HG03457 (cell line): ENCODE data around the gene EDRF1.

Experiments used
- ATAC-seq: cut with Tn5 transposase; IDR thresholded peaks from one replicate; pipeline ENCODE4 v1.9.1; 2021; ENCODE audit warnings: moderate number of reproducible peaks; ENCODE audit not compliant: unreplicated experiment

EDRF1 gene

DNA sequence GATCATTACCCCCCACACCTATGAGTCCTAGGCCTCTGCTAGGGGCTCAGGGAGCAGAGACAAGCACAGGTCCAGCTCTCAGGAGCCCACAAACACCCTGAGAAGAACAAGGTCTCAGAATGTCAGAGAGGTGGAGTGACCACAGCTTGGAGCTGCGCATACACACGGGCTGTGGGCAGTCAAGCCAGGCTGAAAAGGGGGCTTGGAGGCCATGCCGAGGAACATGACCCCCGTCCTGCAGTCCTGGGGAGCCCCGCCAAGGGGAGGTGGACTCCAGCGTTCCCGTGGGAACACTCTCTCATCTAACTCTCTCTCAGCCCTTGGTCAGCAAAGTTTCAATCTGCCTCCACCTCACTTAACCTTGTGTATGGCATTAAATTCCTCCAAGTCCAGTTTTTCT, 63.9 kb downstream of the EDRF1 start:
- no peak for ATAC-seq

GRCh38 chr10:125783957-125784356, 64.4 kb downstream of the EDRF1 start:
- ATAC-seq: peak; percentile 73

DNA sequence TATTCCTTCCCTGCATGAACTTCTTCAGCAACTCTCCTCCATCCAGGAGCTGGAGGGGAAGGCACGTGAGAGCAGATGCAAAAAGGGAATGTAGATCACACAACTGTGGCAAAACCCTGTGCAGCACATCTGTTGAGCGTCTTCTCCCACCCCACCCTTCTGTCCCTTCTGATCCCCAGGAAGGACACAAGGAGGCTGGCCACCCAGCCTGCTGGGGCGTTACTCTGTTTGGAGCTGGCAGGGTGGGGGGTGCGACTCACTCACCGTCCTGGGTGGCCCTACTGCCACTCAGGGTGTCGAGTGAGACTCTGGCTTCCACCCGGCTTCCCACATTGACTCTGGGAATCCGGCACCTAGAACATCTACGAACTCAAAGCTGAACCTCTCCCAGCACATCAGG, 66.3 kb downstream of the EDRF1 start:
- ATAC-seq: no peak

DNA sequence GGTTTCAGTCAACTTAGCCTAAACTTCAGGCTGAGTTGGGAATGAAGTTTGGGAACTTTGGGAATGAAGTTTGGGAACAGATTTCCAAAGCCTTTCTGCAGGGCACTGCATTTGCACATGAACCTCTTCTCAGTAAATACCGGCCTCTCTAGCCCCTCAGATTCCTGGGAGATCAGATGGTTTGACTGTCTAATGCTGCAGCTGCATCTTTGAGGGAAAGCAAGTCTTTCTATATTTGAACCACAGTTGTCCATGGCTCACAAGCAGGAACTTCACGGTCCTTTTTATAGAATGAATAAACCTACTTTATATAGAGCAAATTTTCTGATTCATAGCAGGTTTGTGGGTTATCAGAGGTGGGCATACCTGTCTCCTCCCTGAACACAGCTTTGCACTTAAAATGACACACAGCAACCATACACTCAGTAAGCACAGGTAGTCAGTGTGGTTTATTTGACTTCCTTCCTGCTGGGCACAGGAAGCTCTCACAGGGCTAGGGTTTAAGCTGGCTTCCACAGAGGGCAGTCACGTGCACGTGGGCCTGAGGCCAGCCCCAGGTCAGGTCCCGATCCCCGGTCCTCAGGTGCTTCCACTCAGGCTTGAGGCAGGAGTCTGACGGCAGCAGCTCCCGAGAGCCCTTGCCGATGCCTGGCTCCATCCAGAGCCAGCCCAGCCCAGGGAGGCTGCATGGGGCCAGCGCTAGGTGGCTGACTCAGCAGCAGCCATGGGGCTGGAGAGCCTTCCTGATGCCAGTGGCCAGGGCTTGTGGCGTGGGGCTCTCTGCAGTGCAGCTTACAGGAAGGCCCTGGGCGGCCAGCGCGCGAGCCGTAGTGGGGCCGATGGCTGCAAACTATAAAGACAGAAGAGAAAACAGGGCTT, 68.9 kb downstream of the EDRF1 start:
- no peak for ATAC-seq

DNA sequence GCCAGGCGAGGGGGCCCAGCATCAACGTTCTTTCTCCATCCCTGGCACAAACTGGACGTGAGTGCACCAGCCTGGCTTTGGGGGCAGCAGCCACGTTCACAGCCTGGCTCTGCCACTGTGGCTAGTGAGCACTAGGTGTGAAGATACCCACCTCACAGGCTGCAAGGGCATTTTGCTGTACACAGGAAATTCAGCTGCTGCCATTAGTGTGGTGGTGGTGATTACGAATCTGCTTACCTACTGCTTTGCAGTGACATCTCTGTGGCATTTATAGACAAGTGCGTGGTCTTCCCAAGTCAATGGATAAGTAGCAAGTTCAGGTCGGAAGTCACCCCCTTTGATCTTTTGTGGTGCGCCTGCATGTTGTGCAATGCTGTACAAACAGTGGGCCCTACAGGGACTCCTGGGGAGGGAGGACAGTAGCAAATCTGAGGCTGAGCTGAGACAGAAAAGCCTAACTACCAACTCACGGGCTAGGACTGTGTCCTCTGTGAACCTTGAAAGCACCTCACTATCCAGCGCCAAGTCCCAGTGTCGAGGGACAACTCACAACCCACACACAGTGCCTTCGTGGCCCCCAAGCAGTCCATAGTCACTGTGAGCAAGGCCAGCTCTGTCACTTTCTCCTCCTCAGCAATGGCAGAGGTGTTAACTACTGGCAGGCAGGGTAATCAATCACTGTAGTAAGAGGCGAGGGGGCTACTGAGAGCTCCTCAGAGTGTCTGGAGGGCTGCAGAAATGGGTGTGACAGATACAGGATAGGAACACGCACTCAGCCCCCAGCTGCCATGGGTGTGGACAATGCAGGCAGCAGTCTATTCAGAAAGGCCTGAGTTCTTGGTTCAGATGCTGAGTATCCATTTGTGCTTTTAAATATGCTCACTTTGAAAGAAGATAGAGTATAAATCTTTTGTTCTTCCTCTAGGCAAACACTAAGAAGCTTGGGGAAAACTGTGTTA, 73.1 kb downstream of the EDRF1 start:
- no peak for ATAC-seq

GRCh38 chr10:125795128-125795527, 75.6 kb downstream of the EDRF1 start:
- no peak for ATAC-seq

DNA sequence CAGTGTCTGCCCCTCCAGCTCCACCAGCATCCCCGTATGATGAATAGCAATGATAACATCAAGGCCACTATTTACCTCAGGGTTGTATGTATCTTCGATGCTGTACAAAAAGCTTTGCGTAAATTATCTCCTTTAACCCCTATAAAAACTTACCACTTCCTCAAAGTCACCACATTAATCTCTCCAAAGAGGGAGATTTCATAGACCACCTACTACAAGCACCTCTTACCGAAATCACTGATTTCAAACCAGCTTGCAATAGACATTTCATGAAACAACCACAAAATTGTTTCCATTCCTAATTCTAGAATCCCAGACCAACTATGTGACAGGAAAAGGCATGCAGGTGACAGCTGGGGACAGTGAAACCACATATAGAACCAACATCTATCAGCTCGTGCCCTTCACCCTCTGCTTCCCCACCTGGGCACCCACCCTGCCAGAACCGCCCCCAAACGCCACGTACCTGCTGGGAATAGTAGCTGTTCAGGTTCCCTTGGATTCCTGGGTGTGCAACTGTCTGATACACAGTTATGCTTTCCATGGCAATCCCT, 76.2 kb downstream of the EDRF1 start:
- no peak for ATAC-seq

- ATAC-seq: no peak
Measured at GRCh38 chr10:125797424-125797823, 77.9 kb downstream of the EDRF1 start.

DNA sequence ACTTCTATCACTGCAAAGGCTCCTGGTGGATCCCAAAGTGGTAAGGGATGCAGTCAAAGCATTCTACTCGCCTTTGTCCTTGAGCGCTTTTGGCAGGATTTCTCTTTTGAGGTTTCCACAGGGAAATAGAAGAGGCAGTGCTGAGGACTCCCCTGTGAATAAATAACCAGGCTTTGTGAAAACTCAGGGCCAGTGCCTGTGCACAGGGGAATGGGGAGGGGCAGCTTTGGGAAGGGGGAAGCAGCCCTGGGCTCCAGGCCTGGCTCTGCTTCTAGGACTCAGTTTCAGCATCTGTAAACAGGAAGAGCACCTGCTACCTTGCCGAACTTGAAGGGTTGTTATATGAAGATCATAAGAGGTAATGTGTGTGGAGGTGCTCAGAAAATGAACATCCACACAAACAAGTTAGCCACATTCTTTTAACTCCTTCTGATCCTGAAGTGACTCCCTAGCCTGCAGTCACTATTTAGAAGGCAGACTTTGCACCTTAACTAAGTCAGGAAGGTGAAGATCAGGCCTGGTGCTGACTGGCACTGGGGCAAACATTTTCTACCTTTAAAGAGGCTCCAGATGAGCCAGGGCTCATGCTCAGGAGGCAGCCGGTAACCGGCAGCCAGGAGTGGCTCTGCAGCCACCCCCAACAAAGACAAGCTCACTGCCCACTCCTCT, 78.6 kb downstream of the EDRF1 start:
- no peak for ATAC-seq

DNA sequence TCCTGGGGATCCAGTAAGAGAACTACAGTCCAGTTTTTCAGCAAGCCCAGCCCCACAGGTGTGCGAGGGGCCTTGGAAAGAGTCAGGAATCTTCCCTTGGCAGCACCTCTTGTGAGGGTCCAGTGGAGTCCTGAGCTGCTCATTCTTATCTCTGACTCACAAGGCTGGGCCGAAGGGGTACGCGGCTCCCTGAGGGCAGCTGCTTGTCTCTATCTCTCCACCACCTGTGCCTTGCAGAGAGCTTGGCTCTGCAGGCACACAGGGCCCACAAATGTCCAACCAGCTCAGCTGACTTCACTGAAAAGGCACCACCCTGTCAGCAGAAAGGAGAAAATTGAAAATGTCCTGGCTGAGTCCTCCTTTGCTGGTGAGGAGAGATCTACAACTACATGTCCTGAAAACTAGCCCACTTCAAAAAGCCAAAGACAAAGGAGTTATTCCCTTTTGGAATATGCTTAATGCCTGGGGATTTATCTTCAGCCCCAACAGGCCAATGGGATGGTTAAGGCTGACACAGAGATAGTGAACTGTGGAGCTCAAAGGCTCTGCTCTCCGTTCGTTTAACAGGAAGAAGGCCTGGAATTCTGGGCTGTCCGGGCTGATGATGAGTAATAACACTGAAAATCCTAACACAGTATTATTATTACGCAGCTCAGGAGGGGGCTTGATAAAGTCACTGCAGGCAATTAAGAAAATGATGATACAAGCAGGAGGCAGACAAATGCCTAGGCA, 80.1 kb downstream of the EDRF1 start:
- ATAC-seq: no peak

DNA sequence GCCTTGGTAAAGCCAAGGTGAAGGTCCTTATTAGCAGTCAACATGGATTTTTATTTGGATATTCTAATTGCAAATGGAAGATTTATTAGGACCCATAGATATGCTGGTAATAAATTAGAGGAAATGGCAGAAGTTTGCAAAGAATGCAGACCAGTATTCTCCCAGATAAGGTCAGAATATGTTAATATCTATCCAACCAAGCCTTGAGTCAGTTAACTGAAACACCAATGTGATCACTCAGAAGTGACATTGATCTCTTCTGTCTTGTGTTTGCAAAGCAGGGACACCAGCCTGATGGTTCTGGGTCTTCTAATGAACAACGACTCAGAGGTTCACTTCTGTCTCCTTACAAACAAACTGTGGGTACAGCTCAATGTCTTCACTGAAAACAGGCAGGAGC, 82.1 kb downstream of the EDRF1 start:
- no peak for ATAC-seq

DNA sequence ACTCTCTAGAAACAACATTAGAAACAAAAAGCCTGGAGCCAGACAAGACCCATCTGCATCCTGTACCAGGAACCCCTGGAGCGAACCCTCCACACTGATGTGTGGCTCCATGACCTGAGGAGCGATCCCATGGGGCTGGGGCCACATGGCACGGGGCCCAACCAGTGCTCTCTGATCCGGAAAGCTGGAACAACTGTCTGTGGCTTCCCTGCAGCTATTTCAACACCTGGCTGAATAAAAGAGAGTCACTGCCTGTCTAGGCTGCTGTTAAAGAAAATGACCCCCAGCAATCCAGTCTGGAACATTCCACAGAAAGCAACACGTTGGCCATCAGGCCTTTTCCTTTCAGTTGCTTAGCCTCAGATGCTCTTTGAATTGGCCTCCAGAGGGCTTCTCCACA, 82.6 kb downstream of the EDRF1 start:
- ATAC-seq: no peak

DNA sequence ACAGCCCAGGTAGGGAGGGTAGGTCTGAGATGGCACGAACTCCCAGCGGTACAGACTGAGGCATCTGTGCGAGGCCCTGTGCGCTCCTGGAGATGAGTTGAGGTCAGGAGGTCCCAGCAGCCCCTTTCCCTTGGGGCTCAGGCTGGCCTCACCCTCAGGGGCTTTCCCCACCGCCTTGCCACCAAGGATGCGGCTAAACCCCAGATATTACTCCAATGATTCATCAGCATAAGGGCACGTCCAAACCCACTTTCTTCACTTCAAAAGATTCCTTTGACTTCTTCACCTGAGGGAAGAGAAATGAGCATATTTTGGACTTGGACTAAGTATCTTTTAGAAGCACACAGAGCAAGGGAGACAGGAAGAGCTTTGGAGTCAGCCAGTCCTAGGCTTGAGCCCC, 83.2 kb downstream of the EDRF1 start:
- ATAC-seq: no peak

DNA sequence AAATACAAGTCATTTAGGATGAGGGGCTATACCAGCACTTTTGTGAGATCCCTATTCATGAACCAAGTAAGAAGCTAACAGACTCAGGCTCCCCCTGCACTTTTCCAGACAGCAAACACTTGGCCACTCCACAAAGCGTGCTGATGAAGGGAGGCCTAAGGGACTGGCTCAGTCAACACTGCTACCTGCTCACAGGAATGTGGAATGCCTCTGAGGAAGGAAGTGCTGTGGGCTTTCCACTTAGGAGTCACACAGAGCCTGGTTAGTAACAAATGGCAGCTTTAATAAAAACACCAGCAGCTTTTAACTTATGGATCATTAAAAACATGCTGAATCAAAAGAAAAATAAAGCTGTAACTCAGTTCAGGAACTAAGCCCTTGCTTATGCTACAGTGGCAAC, 88.5 kb downstream of the EDRF1 start:
- ATAC-seq: no peak

GRCh38 chr10:125811251-125811650, 91.7 kb downstream of the EDRF1 start:
- no peak for ATAC-seq

DNA sequence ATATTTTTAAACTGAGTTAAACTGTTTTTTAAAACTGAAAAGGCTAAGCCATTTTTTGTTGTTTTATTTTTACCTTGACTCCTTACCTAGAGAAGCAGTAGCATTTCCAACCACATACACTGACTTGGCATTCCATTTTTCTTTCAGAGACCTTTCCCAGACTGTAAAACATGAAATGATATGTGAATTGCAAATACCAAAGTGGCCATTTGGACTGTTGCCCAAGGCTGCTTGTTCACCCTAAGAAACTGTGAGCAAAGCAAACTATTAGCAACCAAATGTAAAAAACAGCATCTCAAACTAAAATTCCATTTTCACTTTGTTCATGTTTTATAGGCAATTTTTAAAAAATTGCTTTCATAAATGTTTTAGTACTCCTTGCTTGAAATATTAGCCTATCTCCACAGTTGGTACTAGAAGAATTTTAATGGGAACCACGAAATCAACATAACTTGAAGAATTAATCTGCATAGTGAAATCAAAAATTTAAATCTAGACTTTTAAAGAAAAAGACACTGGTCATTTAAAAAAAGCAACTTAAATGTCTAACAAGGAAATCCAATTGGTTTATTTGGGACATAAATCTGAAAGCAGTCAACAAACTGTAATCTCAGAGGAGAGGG, 92.7 kb downstream of the EDRF1 start:
- ATAC-seq: no peak
